Erythroblast (primary cell): ENCODE data around the gene GNG13.

Experiments
- DNase-seq, 2 experiments: peaks; one replicate each; lab custom pipeline; 2025; lab: John Stamatoyannopoulos, UW
- GATA1 ChIP-seq: IDR thresholded peaks from 2 replicates; pipeline ENCODE4 v1.6.1; 2011; ENCODE audit warnings: low read depth, mild to moderate bottlenecking, control low read depth, low read length, moderate library complexity
- POLR2A ChIP-seq: IDR thresholded peaks from 2 replicates; pipeline ENCODE4 v1.6.1; 2011; ENCODE audit warnings: mild to moderate bottlenecking, low read length

GNG13 gene

GRCh38 chr16:799948-800833 is at the start of gene GNG13:
Gene GNG13, minus strand, starts transcription at chr16:800734. Its CDS starts 1,657 bp downstream, at chr16:799077.
- TF ChIP-seq GATA1 (no peak), POLR2A (no peak)

GRCh38 chr16:848510-849253 is 48.1 kb upstream of the GNG13 start:
- TF ChIP-seq POLR2A = no peak
- no peak for TF ChIP-seq GATA1
- no peak for DNase-seq

More at GRCh38 chr16:799948-800833, at the start of gene GNG13:
- no peak for DNase-seq

GRCh38 chr16:847681-848445 is 47.3 kb upstream of the GNG13 start:
- no peak for TF ChIP-seq POLR2A
- no peak for TF ChIP-seq GATA1
- DNase-seq = no peak

- TF ChIP-seq POLR2A = no peak
- TF ChIP-seq GATA1 = no peak
- DNase-seq = no peak
Measured at GRCh38 chr16:847151-847550, 46.6 kb upstream of the GNG13 start.

GRCh38 chr16:845351-845745 is 44.8 kb upstream of the GNG13 start:
- DNase-seq = no peak
- TF ChIP-seq GATA1 (no peak), POLR2A (no peak)

- DNase-seq = no peak
- no peak for TF ChIP-seq POLR2A
- no peak for TF ChIP-seq GATA1
Measured at GRCh38 chr16:844638-845350, 44.3 kb upstream of the GNG13 start.

- no peak for TF ChIP-seq POLR2A
- no peak for TF ChIP-seq GATA1
Measured at GRCh38 chr16:843771-844170, 43.2 kb upstream of the GNG13 start.

GRCh38 chr16:842711-843560 is 42.4 kb upstream of the GNG13 start:
- DNase-seq = no peak
- no peak for TF ChIP-seq POLR2A
- TF ChIP-seq GATA1 = no peak

More at GRCh38 chr16:843771-844170, 43.2 kb upstream of the GNG13 start:
- DNase-seq = no peak

GRCh38 chr16:842061-842476 is 41.5 kb upstream of the GNG13 start:
- TF ChIP-seq GATA1 (no peak), POLR2A (no peak)
- no peak for DNase-seq

GRCh38 chr16:841455-842060 is 41.0 kb upstream of the GNG13 start:
- no peak for DNase-seq
- TF ChIP-seq GATA1 = no peak

GRCh38 chr16:840561-841454 is 40.3 kb upstream of the GNG13 start:
- TF ChIP-seq GATA1 (no peak), POLR2A (no peak)
- no peak for DNase-seq
